CD4-positive, alpha-beta memory T cell (primary cell): ENCODE data around the gene DNPEP. TPM values are rescaled to one million over a fixed set of nuclear protein-coding genes. Genes with fewer than 3 reads are reported as not detected.

Experiments
- CTCF ChIA-PET: fragments of 350-600 bp; sonication (Branson Sonifier 250); formaldehyde crosslinking; loops from one replicate; lab custom pipeline; 2021; ENCODE audit warnings: inconsistent platforms; ENCODE audit not compliant: partially characterized antibody; lab: Charles Lee
- POLR2A ChIA-PET: fragments of 350-600 bp; sonication (Branson Sonifier 250); formaldehyde crosslinking; loops from one replicate; lab custom pipeline; 2021; ENCODE audit not compliant: partially characterized antibody; lab: Charles Lee
- DNase-seq, 5 donors: peaks; one replicate each; pipeline versions ENCODE4 v3.0.0 to v3.0.0-alpha.2; 2020 to 2022; ENCODE audit warnings: mixed read lengths in 1 of 5
- H3K27ac ChIP-seq: one replicate; pipeline ENCODE4 v1.7.0; 2013; ENCODE audit warnings: low read depth, low read length
- H3K27me3 ChIP-seq: 2 replicates; pipeline ENCODE4 v1.7.0; 2013; ENCODE audit warnings: mild to moderate bottlenecking, low read length, moderate library complexity; ENCODE audit not compliant: insufficient read depth
- H3K36me3 ChIP-seq: 2 replicates; pipeline ENCODE4 v1.7.0; 2013; ENCODE audit warnings: mild to moderate bottlenecking, low read length, moderate library complexity; ENCODE audit not compliant: insufficient read depth
- H3K4me1 ChIP-seq: 2 replicates; pipeline ENCODE4 v1.7.0; 2013; ENCODE audit warnings: mild to moderate bottlenecking, low read length, moderate library complexity; ENCODE audit not compliant: insufficient read depth
- H3K4me3 ChIP-seq, 2 donors: one replicate each; pipeline ENCODE4 v1.7.0; 2013; ENCODE audit warnings: low read length in 2 of 2, mild to moderate bottlenecking in 1 of 2
- H3K9me3 ChIP-seq, 2 donors: one replicate each; pipeline ENCODE4 v1.7.0; 2013; ENCODE audit warnings: low read length in 2 of 2, control low read depth in 1 of 2; ENCODE audit not compliant: control insufficient read depth in 1 of 2
- H3K27ac Mint-ChIP-seq, 7 donors: one replicate each; pipeline ENCODE4 v1.8.0; 2020 to 2021; ENCODE audit warnings: mixed read lengths in 7 of 7, mild to moderate bottlenecking in 6 of 7, inconsistent platforms in 3 of 7, moderate library complexity in 3 of 7
- H3K27me3 Mint-ChIP-seq, 2 donors: one replicate each; pipeline ENCODE4 v1.8.0; 2020 to 2021; ENCODE audit warnings: mixed read lengths in 2 of 2
- H3K36me3 Mint-ChIP-seq, 2 donors: one replicate each; pipeline ENCODE4 v1.8.0; 2020 to 2021; ENCODE audit warnings: mixed read lengths in 2 of 2, inconsistent platforms in 1 of 2, mild to moderate bottlenecking in 1 of 2
- H3K4me1 Mint-ChIP-seq, 4 donors: one replicate each; pipeline ENCODE4 v1.8.0; 2020 to 2021; ENCODE audit warnings: mixed read lengths in 4 of 4, mild to moderate bottlenecking in 1 of 4
- H3K4me3 Mint-ChIP-seq, 8 donors: one replicate each; pipeline ENCODE4 v1.8.0; 2020 to 2021; ENCODE audit warnings: mixed read lengths in 8 of 8, mild to moderate bottlenecking in 7 of 8, moderate library complexity in 6 of 8, inconsistent platforms in 3 of 8
- H3K9me3 Mint-ChIP-seq, 8 donors: one replicate each; pipeline ENCODE4 v1.8.0; 2020 to 2021; ENCODE audit warnings: mixed read lengths in 8 of 8, mild to moderate bottlenecking in 5 of 8, inconsistent platforms in 3 of 8, moderate library complexity in 1 of 8
- intact Hi-C: fragments of 100-400 bp; cut with micrococcal nuclease; formaldehyde crosslinking; loops from one replicate; pipeline ENCODE4 v1.15.1; 2023
- polyA plus RNA-seq, 2 donors: library from polyadenylated mRNA; unstranded; fragments of 300-500 nt; fragmentation: Illumina TruSeq; gene quantifications; one replicate each; pipeline ENCODE4 v1.2.3, GENCODE V29; 2021
- total RNA-seq, 2 experiments: library from RNA; stranded (reverse); gene quantifications; one replicate each; pipeline ENCODE4 v1.2.3, GENCODE V29; 2021

The DNPEP gene
- total and polyA plus RNA-seq, 4 experiments from 2014 or later, result 57.8 to 75.9 (median 71.8) TPM

DNA sequence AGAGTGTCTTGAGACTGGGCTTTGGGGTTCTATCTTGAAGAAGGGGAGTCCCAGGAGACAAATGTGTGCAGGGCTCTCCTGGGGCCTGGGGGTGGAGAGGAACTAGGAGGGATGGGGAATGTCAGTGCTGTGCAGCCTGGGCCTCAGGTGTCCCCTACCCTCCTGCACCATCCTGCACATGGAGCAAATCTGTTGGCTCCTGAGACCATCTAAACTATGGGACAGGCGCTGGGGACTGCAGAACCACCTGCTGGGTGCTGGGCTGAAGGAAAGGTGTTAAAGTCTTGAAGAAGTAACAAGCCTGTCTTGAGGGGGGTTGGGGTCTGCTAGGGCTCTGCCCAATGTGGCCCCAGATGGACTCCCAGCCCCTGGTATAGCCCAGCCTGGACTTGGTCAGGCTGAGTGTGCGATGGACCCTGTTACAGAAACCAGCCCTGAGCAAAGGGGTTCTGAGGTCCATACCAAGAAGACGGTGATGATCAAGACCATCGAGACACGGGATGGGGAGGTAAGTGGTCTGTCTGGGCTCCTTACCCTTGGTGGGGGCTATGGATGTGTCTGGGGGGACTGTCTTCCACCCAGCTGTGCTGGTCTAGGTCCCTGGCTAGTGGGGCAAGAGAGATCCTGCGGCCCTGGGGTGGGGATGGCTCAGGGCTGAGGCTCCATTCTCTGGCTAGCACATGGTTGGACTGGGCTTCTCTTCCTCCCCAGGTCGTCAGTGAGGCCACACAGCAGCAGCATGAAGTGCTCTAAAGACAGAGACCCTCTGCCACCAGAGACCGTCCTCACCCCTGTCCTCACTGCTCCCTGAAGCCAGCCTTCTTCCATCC, 37.7 kb upstream of the DNPEP start:
- H3K4me3 Mint-ChIP-seq, result no peak overlapping the region
- Histone ChIP-seq H3K4me3 (no peak overlapping the region), H3K4me1 (no peaks in the 10 kb centered on the region), H3K27me3 (no peaks in the 10 kb centered on the region), H3K27ac (no peak overlapping the region), H3K36me3 (no peaks in the 10 kb centered on the region), H3K9me3 (no peaks in the 10 kb centered on the region)
- POLR2A ChIA-PET, result no interaction called here
- peaks cover 0 to 1% (median 0%) of the 10 kb centered on the region in 8 donors for H3K9me3 Mint-ChIP-seq
- intact Hi-C loops, result no loop called here
- H3K27ac Mint-ChIP-seq, result no peak overlapping the region
- CTCF ChIA-PET, result no interaction called here
- DNase-seq, result no peak
- H3K36me3 Mint-ChIP-seq, result no peaks in the 10 kb centered on the region
- H3K27me3 Mint-ChIP-seq, result peaks cover 15 to 17% of the 10 kb centered on the region in 2 donors
- no peaks in the 10 kb centered on the region for H3K4me1 Mint-ChIP-seq

DNA sequence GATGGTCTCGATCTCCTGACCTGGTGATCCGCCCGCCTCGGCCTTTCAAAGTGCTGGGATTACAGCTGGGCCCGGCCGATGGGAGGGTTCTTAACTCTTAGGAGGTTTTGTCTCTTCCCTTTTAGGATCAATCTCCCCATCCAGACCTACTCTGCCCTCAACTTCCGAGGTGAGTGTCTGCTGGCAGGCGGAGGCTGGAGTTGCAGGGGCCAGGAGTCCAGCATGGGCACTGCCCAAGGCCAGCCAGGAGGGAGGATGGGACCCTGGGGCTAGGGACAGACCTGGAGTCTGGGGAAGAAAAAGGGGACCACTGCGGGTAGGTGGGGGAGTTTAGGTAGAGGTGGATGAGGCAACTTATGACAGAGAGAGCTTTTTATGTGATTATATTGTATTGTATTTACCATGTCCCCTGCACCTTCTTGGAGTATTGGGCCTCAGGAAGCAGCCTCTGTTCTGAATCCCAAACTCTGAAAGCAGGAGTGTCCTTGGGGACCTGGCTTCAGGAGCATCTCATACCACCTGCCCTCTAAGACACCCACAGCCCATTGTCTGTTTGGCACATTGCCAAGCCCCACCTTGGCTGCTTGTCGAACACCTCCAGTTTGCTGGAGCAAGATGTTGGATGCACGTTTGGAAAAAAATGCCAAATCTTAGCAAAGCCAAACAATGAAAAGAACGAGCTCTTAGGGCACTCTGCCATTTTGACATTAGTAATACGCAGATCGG, 36.1 kb upstream of the DNPEP start:
- H3K9me3 Mint-ChIP-seq, result peaks cover 0 to 1% (median 0%) of the 10 kb centered on the region in 8 donors
- no peak overlapping the region for H3K27ac Mint-ChIP-seq
- H3K4me1 Mint-ChIP-seq, result no peaks in the 10 kb centered on the region
- intact Hi-C loops, result no loop called here
- H3K4me3 ChIP-seq, result no peak overlapping the region
- no peaks in the 10 kb centered on the region for H3K4me1 ChIP-seq
- no peaks in the 10 kb centered on the region for H3K9me3 ChIP-seq
- H3K36me3 ChIP-seq, result no peaks in the 10 kb centered on the region
- peaks cover 24 to 28% of the 10 kb centered on the region in 2 donors for H3K27me3 Mint-ChIP-seq
- H3K27ac ChIP-seq, result no peak overlapping the region
- no peaks in the 10 kb centered on the region for H3K27me3 ChIP-seq
- ChIA-PET CTCF (interaction anchor here (1.3 kb wide), 1 partner anchor 21 kb away, joined by 5 read pairs; no protein-coding TSS in a partner anchor), POLR2A (no interaction called here)
- peaks cover 0 to 3% of the 10 kb centered on the region in 2 donors for H3K36me3 Mint-ChIP-seq
- no peak overlapping the region for H3K4me3 Mint-ChIP-seq
- no peak for DNase-seq

- Mint-ChIP-seq H3K4me1 (no peaks in the 10 kb centered on the region), H3K27ac (no peak overlapping the region), H3K4me3 (no peak overlapping the region), H3K27me3 (peaks cover 24 to 28% of the 10 kb centered on the region in 2 donors), H3K36me3 (peaks cover 0 to 3% of the 10 kb centered on the region in 2 donors), H3K9me3 (peaks cover 0 to 1% (median 0%) of the 10 kb centered on the region in 8 donors)
- no peaks in the 10 kb centered on the region for H3K27me3 ChIP-seq
- ChIA-PET POLR2A (no interaction called here), CTCF (interaction anchor here (0.8 to 1.3 kb wide), 2 partner anchors 20 to 118 kb away, joined by 3 to 5 read pairs; no protein-coding TSS in a partner anchor)
- no peak overlapping the region for H3K27ac ChIP-seq
- H3K36me3 ChIP-seq, result no peaks in the 10 kb centered on the region
- intact Hi-C loops, result no loop called here
- no peaks in the 10 kb centered on the region for H3K4me1 ChIP-seq
- H3K4me3 ChIP-seq, result no peak overlapping the region
- DNase-seq, result no peak
- H3K9me3 ChIP-seq, result no peaks in the 10 kb centered on the region
Measured at GRCh38 chr2:219422952-219423534, 35.3 kb upstream of the DNPEP start.

- Mint-ChIP-seq H3K27me3 (peaks cover 26 to 30% of the 10 kb centered on the region in 2 donors), H3K4me1 (no peaks in the 10 kb centered on the region), H3K36me3 (peaks cover 0 to 3% of the 10 kb centered on the region in 2 donors), H3K9me3 (peaks cover 0 to 1% (median 0%) of the 10 kb centered on the region in 8 donors), H3K4me3 (no peak overlapping the region), H3K27ac (no peak overlapping the region)
- H3K27ac ChIP-seq, result no peak overlapping the region
- H3K27me3 ChIP-seq, result no peaks in the 10 kb centered on the region
- H3K36me3 ChIP-seq, result no peaks in the 10 kb centered on the region
- ChIA-PET POLR2A (no interaction called here), CTCF (no interaction called here)
- intact Hi-C loops, result no loop called here
- DNase-seq, result no peak
- no peaks in the 10 kb centered on the region for H3K9me3 ChIP-seq
- no peak overlapping the region for H3K4me3 ChIP-seq
- H3K4me1 ChIP-seq, result no peaks in the 10 kb centered on the region
Measured at GRCh38 chr2:219421323-219421722, 33.6 kb upstream of the DNPEP start.

- DNase-seq, result no peak
- ChIA-PET POLR2A (no interaction called here), CTCF (no interaction called here)
- H3K4me3 ChIP-seq, result no peak overlapping the region
- Mint-ChIP-seq H3K9me3 (peaks cover 0 to 1% (median 0%) of the 10 kb centered on the region in 8 donors), H3K4me1 (no peaks in the 10 kb centered on the region), H3K27ac (peak overlapping the region in 1 of 7 donors; percentile 57), H3K4me3 (no peak overlapping the region), H3K36me3 (peaks cover 0 to 3% of the 10 kb centered on the region in 2 donors), H3K27me3 (peaks cover 26 to 34% of the 10 kb centered on the region in 2 donors)
- no peak overlapping the region for H3K27ac ChIP-seq
- H3K27me3 ChIP-seq, result no peaks in the 10 kb centered on the region
- no peaks in the 10 kb centered on the region for H3K9me3 ChIP-seq
- H3K36me3 ChIP-seq, result no peaks in the 10 kb centered on the region
- intact Hi-C loops, result no loop called here
- H3K4me1 ChIP-seq, result no peaks in the 10 kb centered on the region
Measured at GRCh38 chr2:219420687-219421086, 33.0 kb upstream of the DNPEP start.

- H3K27ac Mint-ChIP-seq, result no peak overlapping the region
- ChIA-PET POLR2A (no interaction called here), CTCF (no interaction called here)
- H3K27me3 Mint-ChIP-seq, result peaks cover 21 to 36% of the 10 kb centered on the region in 2 donors
- H3K4me1 Mint-ChIP-seq, result peaks cover 0 to 1% (median 0%) of the 10 kb centered on the region in 4 donors
- H3K36me3 ChIP-seq, result no peaks in the 10 kb centered on the region
- no peaks in the 10 kb centered on the region for H3K9me3 ChIP-seq
- peaks cover 0 to 3% of the 10 kb centered on the region in 2 donors for H3K36me3 Mint-ChIP-seq
- intact Hi-C loops, result no loop called here
- no peak for DNase-seq
- H3K4me3 ChIP-seq, result no peak overlapping the region
- H3K27me3 ChIP-seq, result no peaks in the 10 kb centered on the region
- H3K27ac ChIP-seq, result no peak overlapping the region
- no peak overlapping the region for H3K4me3 Mint-ChIP-seq
- peaks cover 0 to 1% (median 0%) of the 10 kb centered on the region in 8 donors for H3K9me3 Mint-ChIP-seq
- H3K4me1 ChIP-seq, result no peaks in the 10 kb centered on the region
Measured at GRCh38 chr2:219419331-219420197, 31.9 kb upstream of the DNPEP start.
